AG10803 (cell line): ENCODE measurements around the gene ATP1B1.

ENCODE experiments used
- DNase-seq: peaks from one replicate; pipeline ENCODE4 v3.0.0; 2010; ENCODE audit warnings: low read depth
- H3K4me3 ChIP-seq: 2 replicates; pipeline ENCODE4 v1.5.1; 2011; ENCODE audit warnings: mild to moderate bottlenecking, low read length, control low read depth
- TF ChIP-seq, protein P1 (sequence below): conservative IDR thresholded peaks from 2 replicates; pipeline ENCODE4 v1.5.1; 2011; ENCODE audit warnings: mild to moderate bottlenecking, low read length, control low read depth, inconsistent platforms

The ATP1B1 gene

DNA sequence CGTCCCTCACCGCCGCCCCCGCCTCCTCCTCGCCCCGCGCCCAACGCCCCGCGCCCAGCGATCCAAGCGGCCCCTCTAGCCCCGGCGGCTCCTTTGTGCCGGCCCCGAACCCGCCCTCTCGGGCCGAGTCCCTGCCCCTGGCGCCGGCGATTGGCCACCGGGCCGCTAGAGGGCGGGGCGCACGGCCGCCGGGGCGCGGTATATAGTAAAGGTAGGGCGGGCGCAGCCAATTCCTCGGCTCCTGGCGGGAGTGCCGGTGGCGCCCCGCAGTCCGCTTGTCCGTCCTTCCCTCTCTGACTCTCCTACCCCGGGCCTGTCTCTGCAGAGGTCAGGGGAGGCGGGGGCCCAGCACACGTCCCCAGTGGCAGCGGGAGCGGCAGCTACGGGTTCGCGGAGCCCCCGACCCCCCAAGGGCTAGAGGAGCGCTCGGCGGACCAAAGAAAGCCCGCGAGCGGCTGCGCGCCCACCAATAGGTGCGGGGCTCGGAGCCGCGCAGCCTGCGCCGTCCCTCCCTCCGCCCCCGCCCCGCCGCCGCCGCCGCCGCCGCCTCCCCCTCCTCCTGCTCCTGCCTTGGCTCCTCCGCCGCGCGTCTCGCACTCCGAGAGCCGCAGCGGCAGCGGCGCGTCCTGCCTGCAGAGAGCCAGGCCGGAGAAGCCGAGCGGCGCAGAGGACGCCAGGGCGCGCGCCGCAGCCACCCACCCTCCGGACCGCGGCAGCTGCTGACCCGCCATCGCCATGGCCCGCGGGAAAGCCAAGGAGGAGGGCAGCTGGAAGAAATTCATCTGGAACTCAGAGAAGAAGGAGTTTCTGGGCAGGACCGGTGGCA, at the start of gene ATP1B1:
Gene ATP1B1 (plus strand): TSS at position 596 of the 826 bp plus-strand sequence. CDS start 140 bp downstream, at position 736.
- TF ChIP-seq, protein P1, sequence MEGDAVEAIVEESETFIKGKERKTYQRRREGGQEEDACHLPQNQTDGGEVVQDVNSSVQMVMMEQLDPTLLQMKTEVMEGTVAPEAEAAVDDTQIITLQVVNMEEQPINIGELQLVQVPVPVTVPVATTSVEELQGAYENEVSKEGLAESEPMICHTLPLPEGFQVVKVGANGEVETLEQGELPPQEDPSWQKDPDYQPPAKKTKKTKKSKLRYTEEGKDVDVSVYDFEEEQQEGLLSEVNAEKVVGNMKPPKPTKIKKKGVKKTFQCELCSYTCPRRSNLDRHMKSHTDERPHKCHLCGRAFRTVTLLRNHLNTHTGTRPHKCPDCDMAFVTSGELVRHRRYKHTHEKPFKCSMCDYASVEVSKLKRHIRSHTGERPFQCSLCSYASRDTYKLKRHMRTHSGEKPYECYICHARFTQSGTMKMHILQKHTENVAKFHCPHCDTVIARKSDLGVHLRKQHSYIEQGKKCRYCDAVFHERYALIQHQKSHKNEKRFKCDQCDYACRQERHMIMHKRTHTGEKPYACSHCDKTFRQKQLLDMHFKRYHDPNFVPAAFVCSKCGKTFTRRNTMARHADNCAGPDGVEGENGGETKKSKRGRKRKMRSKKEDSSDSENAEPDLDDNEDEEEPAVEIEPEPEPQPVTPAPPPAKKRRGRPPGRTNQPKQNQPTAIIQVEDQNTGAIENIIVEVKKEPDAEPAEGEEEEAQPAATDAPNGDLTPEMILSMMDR, result peak; percentile 24
- H3K4me3 ChIP-seq, result peak within 1 kb of the TSS; percentile 80
- DNase-seq, result peak; percentile 68

DNA sequence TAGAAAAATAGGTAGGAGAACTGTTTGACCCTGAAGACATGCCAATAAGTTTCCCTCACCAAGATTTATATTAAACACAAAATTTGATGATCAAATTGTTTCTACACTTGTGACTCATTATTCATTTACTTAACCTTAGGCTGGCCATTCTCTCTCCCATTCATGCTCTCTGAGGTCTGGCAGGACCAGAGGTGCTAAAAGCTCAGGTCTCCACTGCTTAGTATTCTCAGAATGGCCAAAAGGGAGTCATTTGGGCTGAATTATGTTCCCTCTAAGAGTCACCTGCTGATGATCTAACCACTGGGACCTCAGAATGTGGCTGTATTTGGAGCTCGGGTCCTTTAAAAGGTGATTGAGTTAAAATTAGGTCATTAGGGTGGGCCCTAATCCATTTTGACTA, 47.1 kb upstream of the ATP1B1 start:
- H3K4me3 ChIP-seq, result no peak overlapping the region
- TF ChIP-seq, protein P1, result no peak
- no peak for DNase-seq

DNA sequence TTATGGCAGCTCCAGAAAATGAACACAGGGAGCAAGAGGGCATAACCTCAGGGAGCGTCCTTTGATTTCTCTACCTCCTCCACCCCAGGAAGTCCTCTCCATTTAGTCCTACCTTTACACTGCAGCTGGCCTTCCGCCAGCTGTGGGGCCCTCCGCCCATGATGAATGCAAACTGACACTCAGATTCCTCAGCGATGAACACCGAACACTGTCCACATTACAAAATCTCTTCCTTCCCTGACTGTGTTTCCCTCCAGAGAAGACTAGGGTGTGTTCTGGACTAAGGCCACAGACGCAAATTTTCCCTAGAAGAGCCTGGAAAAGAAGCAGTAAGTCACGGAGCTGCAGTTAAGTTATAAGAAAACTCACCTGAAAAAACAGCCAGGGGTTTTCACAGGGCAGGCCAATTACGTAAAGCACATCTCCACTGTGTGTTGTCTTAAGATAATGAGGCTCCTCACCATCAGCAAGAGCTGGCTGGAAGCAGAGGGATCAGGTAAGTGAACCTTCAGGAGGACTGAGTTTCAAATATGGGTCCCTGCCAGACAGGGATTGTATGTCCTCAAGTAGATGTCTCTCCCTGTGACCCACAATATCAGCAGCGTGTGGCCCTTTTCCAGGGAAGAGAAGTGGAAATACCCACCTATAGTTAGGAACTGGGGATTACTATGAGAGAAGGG, 46.3 kb upstream of the ATP1B1 start:
- TF ChIP-seq, protein P1, result no peak
- DNase-seq, result no peak
- H3K4me3 ChIP-seq, result no peak overlapping the region

DNA sequence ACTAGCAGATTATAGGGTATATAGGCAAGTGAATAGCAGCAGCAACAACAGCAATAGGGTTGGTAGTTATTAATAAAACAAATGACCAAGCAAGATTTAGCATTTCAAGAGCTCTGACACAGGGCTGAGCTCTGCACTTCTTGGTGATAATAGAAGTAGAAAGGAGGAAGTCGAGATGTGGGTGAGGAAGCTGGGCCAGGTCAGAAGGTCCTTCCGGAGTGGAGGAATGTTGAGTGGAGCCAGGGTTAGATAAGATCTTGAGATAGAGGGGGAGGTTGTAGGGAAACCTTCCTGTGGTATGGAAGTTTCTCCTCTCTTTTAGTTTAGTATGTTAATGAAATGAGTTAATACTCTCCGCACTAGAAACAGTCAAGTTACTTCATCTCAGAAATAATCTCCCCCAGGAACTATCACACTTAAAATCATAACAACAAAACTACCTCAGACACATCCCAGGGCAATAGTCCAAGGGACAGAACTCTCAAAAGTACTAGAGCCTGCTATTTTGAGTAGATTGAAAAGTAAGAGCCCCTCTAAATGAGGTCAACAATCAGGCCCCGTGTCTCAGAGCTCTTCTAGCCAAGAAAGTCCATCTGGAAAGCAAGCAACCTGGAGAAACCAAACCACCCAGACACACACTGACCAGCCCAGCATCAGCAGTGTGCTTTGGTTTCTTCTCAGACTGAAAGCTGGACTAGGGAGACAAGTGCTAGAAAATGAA, 45.4 kb upstream of the ATP1B1 start:
- no peak overlapping the region for H3K4me3 ChIP-seq
- no peak for DNase-seq
- TF ChIP-seq, protein P1, result no peak

DNA sequence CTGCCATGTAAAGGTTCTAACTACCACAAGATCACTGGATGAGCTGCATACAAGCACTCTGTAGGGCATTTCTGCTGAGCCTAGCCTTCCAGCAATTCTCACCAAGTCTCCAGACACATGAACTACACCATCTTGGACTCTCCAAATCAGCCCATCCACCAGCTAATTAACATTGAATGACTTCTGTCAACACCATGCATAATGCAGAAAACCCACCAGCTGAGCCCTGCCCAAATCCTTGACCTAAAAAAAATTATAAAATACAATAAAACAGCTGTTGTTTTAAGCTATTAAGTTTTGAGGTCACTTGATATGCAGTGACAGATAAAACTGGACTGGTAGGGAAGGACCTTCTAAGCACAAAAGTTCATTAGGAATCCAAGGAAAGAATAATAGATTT, 44.3 kb upstream of the ATP1B1 start:
- no peak overlapping the region for H3K4me3 ChIP-seq
- TF ChIP-seq, protein P1, result no peak
- no peak for DNase-seq

DNA sequence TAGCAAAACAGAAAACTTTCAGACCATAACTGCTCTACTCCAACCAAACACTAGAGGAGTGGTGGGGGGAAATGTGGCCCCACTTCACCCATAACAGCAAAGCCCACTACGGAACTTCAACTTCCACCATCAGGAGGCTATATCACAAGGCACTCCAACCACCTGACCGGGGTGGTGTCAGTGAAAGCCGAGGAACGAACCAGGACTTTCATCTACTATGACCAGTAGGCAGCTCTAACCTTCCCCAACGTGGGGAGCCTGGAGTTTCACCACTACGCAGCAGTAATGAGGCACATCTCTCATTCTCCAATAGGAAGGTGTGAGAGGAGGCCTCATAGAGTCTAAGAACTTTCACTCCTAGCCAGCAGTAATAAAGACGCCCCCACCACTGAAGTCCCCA, 42.4 kb upstream of the ATP1B1 start:
- DNase-seq, result no peak
- no peak overlapping the region for H3K4me3 ChIP-seq
- TF ChIP-seq, protein P1, result no peak
